Kidney (tissue), 14 donors: ENCODE results near the gene ALCAM. TPM values are rescaled to one million over a fixed set of nuclear protein-coding genes. Genes with fewer than 3 reads are reported as not detected.

Source experiments
- DNase-seq, 5 donors: peaks; one replicate each; pipeline ENCODE4 v3.0.0-alpha.2; 2013 to 2020
- FAIRE-seq: peaks from 2 replicates; lab custom pipeline; 2012; peaks lifted over from hg19 to GRCh38; lab: Jason Lieb, UNC
- H3K27ac ChIP-seq, 2 donors: one replicate each; pipeline ENCODE4 v1.7.0; 2013; ENCODE audit warnings: low read depth in 2 of 2, low read length in 2 of 2, inconsistent platforms in 1 of 2
- H3K27me3 ChIP-seq: one replicate; pipeline ENCODE4 v1.7.1; 2013; ENCODE audit warnings: low read length, inconsistent platforms; ENCODE audit not compliant: control insufficient read depth, insufficient read depth
- H3K36me3 ChIP-seq, 3 donors: one replicate each; pipeline versions ENCODE4 v1.7.0 to v1.7.1; 2013; ENCODE audit warnings: low read length in 3 of 3, control low read depth in 1 of 3, inconsistent platforms in 1 of 3; ENCODE audit not compliant: insufficient read depth in 3 of 3, control insufficient read depth in 2 of 3
- H3K4me1 ChIP-seq, 3 donors: one replicate each; pipeline versions ENCODE4 v1.7.0 to v1.7.1; 2013; ENCODE audit warnings: low read length in 3 of 3, inconsistent platforms in 1 of 3, low read depth in 1 of 3; ENCODE audit not compliant: control insufficient read depth in 2 of 3, insufficient read depth in 2 of 3
- H3K4me3 ChIP-seq, 3 donors: one replicate each; pipeline versions ENCODE4 v1.7.0 to v1.8.1; 2013; ENCODE audit warnings: low read length in 3 of 3, control low read depth in 1 of 3, inconsistent platforms in 1 of 3
- H3K9ac ChIP-seq, 3 donors: one replicate each; pipeline versions ENCODE4 v1.7.0 to v1.7.1; 2013; ENCODE audit warnings: low read length in 3 of 3, control low read depth in 1 of 3, inconsistent platforms in 1 of 3
- H3K9me3 ChIP-seq, 3 donors: one replicate each; pipeline versions ENCODE4 v1.7.0 to v1.7.1; 2013; ENCODE audit warnings: low read length in 3 of 3, control low read depth in 1 of 3, inconsistent platforms in 1 of 3; ENCODE audit not compliant: control insufficient read depth in 2 of 3, insufficient read depth in 1 of 3
- intact Hi-C: fragments of 100-400 bp; cut with DNase I; formaldehyde crosslinking; loops from one replicate; pipeline ENCODE4 v1.11.1; 2022
- polyA plus RNA-seq: library from polyadenylated mRNA; stranded (reverse); fragments of 350-450 nt; fragmentation: Illumina TruSeq; extraction: RNeasy Lipid Tissue Mini Kit (QIAGEN cat#74804); gene quantifications from one replicate; pipeline ENCODE4 v1.2.3, GENCODE V29; 2014; ENCODE audit warnings: low read depth, low replicate concordance; ENCODE audit not compliant: insufficient read depth
- total RNA-seq: library from RNA; stranded (reverse); fragmentation: NEBNext Ultra II Directional; extraction: Animal tissue kit (Norgen Biotek cat#: 25700); gene quantifications from one replicate; pipeline ENCODE4 v1.2.1, GENCODE V29; 2021
- TF ChIP-seq, protein P1 (sequence below): IDR thresholded peaks from 3 replicates; pipeline ENCODE4 v1.5.1; 2012; ENCODE audit warnings: mild to moderate bottlenecking, moderate library complexity, borderline replicate concordance; ENCODE audit not compliant: insufficient read depth; ENCODE audit errors: extremely low read depth
- donor health status: control.
- donor health status: control.
- donor health status: control.
- donor health status: control.
- donor health status: control.
- donor health status: DM: yes; HTN: yes; CAD: no.
- donor health status: Normal renal cell carcinoma (clear cell type).

ALCAM gene
- total and polyA plus RNA-seq, 2 donors from 2014 or later: 15.1 to 36.4 TPM

DNA sequence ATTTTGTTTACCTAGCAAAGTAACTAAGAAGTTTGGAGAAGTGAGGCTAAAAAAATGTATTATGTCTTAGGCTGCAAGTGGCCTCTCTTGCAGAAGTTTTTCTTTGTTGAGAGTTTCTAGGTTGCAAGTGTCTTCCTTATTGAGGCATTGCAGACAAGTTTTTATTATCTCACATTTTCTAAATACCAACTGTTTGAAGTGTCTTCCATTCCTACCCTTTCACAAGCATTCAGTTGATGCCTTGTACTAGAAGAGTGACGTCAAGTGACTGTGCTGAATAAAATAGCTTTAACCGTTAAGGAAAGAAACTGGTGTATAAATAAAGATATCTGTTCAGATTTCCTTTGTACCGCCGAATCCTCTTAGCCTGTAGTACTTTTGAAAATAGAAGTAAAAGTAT lies 123.3 kb downstream of the ALCAM start:
- no peak overlapping the region for H3K27ac ChIP-seq
- DNase-seq: no peak
- no peak for FAIRE-seq
- no peak overlapping the region for H3K9ac ChIP-seq
- H3K36me3 ChIP-seq: no peaks in the 10 kb centered on the region
- H3K4me3 ChIP-seq: no peak overlapping the region
- H3K27me3 ChIP-seq: no peaks in the 10 kb centered on the region
- TF ChIP-seq, protein P1, sequence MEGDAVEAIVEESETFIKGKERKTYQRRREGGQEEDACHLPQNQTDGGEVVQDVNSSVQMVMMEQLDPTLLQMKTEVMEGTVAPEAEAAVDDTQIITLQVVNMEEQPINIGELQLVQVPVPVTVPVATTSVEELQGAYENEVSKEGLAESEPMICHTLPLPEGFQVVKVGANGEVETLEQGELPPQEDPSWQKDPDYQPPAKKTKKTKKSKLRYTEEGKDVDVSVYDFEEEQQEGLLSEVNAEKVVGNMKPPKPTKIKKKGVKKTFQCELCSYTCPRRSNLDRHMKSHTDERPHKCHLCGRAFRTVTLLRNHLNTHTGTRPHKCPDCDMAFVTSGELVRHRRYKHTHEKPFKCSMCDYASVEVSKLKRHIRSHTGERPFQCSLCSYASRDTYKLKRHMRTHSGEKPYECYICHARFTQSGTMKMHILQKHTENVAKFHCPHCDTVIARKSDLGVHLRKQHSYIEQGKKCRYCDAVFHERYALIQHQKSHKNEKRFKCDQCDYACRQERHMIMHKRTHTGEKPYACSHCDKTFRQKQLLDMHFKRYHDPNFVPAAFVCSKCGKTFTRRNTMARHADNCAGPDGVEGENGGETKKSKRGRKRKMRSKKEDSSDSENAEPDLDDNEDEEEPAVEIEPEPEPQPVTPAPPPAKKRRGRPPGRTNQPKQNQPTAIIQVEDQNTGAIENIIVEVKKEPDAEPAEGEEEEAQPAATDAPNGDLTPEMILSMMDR: no peak
- intact Hi-C loops: no loop called here
- H3K9me3 ChIP-seq: no peaks in the 10 kb centered on the region
- H3K4me1 ChIP-seq: no peaks in the 10 kb centered on the region

DNA sequence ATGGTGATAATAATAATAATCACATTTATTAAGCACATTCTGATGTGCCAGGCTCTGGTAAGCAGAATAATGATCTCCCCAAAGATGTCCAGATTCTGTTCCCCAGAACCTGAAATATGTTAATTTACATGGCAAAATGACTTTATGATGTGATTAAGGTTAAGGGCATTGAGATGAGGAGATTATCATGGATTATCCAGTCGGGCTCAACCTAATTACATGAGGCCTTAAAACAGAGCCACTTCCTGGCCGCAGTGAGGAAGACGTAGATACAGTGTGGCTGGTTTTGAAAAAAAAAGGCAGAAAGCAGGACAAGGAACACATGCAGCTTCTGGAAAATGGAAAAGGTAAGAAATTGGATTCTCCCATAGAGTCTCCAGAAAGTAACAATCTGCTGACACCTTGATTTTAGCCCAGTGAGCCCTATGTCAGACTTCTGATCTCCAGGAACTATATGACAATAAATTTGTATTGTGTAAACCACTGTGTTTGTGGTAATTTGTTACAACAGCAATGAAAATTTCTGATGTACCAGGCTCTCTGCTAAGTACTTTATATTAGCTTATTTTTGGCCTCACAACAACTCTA lies 126.7 kb downstream of the ALCAM start:
- FAIRE-seq (no peak), DNase-seq (no peak)
- no peaks in the 10 kb centered on the region for H3K4me1 ChIP-seq
- TF ChIP-seq, protein P1: no peak
- no peaks in the 10 kb centered on the region for H3K27me3 ChIP-seq
- H3K27ac ChIP-seq: no peak overlapping the region
- H3K9ac ChIP-seq: no peak overlapping the region
- intact Hi-C loops: no loop called here
- no peaks in the 10 kb centered on the region for H3K36me3 ChIP-seq
- no peak overlapping the region for H3K4me3 ChIP-seq
- H3K9me3 ChIP-seq: no peaks in the 10 kb centered on the region

DNA sequence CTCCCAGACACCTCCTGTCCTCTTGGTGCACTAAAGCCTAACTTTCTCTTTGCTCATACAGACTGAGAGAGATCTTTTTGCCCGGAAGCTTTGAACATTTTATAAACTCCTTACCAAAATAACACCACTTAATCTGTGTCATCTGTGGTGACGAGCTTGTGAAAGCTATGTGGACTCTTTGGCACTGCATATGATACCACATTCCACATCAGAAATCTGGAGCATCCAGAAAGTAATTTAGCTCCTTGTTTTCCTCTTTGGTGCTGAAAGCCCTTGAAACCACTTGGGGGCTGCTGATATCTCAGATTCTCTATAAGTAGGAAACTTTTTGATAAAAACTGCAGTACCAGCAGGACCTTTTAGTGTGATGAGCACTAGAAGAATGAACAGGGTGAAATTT lies 128.3 kb downstream of the ALCAM start:
- no peak overlapping the region for H3K4me3 ChIP-seq
- H3K36me3 ChIP-seq: no peaks in the 10 kb centered on the region
- H3K9ac ChIP-seq: no peak overlapping the region
- H3K9me3 ChIP-seq: no peaks in the 10 kb centered on the region
- intact Hi-C loops: no loop called here
- TF ChIP-seq, protein P1: no peak
- FAIRE-seq (no peak), DNase-seq (no peak)
- no peaks in the 10 kb centered on the region for H3K27me3 ChIP-seq
- H3K4me1 ChIP-seq: no peaks in the 10 kb centered on the region
- no peak overlapping the region for H3K27ac ChIP-seq

DNA sequence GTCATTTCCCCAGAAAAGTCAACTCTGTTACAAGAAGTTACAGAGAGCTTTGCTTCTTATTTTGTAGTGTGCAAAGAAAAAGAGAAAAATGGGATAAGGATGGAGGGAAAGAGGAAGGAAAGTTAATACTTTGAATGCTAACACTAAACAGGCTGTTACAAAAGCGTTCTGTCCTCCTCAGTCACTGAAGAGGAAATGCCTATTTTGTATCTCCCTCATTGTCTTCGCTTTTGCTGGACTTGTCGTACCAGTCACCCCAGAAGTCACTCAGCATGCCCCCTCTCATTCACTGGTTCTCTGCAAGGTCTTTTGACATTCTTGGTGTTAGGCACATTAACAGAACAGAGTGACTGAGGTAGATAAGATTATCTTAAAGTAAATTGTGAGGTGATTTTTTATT lies 129.6 kb downstream of the ALCAM start:
- intact Hi-C loops: no loop called here
- FAIRE-seq: no peak
- Histone ChIP-seq H3K4me3 (no peak overlapping the region), H3K36me3 (no peaks in the 10 kb centered on the region), H3K27ac (no peak overlapping the region), H3K9me3 (no peaks in the 10 kb centered on the region), H3K4me1 (no peaks in the 10 kb centered on the region), H3K9ac (no peak overlapping the region), H3K27me3 (no peaks in the 10 kb centered on the region)
- no peak for DNase-seq
- TF ChIP-seq, protein P1: no peak
